ENCODE measurements around the gene WWOX.

DNA sequence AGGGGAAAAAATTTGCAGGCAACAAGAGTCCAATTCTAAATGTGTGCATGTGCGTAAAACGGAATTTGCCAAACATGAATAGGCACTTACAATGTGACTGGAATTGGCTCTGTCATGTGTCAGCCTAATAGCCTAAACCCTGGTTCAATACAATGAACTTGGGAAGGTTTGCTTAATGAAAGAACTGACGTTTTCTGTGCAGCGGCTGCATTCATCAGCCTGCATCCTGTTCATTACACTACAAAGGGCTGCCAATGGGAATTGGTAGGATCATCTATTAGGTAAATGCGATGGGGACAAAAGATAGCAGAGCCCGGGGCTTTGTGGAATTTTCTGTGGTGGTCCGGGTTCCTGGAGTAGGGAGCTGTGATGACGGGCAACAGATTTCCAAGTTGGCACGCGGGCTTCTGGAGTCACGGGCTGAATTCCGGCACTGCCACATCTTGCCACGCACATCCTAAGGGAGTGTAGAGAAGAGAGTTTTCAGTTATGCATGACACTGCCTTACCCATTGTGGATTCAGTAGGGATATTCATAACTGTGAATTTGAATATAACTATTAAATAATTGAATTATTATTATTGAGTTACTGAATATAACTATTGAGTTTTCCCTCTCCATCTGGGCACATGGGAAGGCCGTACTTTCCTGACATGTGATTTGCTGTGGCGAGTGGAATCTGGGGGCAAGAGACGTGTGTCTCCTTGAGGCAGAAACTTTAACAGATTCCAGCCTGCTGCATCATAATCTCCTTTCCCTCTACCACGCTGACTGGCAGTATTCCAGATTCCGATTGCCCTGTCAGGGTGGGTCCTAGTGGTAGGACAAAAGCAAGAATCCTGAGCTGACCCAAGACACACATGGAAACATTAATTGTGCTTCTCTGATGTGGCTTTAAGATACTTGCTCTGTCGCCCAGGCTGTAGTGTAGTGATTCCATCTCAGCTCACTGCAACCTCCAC lies 565.6 kb downstream of the WWOX start:
- TF ChIP-seq POLR2A (IDR thresholded peaks at IDR 0.05; ENCODE audit: low read length) = no peak
- no peak for TF ChIP-seq GATA1 (IDR thresholded peaks at IDR 0.05; ENCODE audit: low read depth, low read length)
